HT-29 (cell line): ENCODE data around the gene HRH1. TPM values are rescaled to one million over a fixed set of nuclear protein-coding genes. Genes with fewer than 3 reads are reported as not detected.
"Not testable (repeated sequence)": the region's sequence is repeated elsewhere in the genome, so short reads cannot be mapped to it uniquely, and the experiment has no call there.

Source experiments
- DNase-seq: peaks from one replicate; pipeline ENCODE4 v3.0.0-alpha.2; 2015; ENCODE audit warnings: low spot score
- total RNA-seq: library from RNA; depleted of rRNA; stranded (reverse); fragments of >200 nt; shearing (Covaris generic); gene quantifications from 2 replicates; pipeline ENCODE4 v1.2.3, GENCODE V29; 2014

Gene HRH1
- total RNA-seq, 1 experiment from 2014 or later: 1.9 TPM

DNA sequence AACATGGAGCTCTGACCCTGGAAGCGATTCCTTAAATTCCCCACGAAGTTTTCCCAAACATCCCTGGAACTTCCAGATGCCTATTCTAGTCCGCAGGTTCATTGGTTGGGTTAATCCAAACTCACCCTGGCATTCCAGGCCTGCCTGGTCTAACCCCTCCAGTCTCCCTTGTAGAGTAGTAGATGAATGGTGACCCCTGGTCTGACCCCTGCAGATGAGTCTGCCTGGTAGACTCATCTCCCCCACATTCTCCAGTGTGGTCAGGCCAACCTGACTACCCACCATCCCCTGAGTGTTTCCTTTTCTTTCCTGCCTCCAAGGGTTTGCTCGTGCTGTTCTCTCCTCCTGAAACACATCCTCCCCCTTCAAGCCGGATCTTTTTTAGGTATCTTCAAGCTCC is 10.8 kb upstream of the HRH1 start:
- no peak for DNase-seq

GRCh38 chr3:11144996-11145395 is 9.3 kb upstream of the HRH1 start:
- no peak for DNase-seq

DNA sequence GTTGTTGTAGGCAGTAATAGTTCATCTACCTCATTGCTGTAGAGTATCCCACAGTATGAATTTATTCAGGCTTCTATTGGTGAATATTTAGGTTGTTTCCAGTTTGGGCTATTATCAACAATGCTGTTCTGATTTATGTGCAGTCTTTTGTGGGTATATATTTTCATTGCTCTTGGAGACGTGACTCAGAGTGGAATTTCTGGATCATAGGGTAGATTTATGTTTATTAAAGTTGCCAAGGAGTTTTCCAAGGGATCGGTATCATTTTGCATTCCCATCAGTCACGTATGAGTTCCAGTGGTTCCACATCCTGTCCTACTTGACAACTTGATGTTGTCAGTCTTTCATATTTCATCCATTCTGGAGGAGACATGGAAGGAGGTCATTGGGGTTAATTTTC is 8.4 kb upstream of the HRH1 start:
- no peak for DNase-seq

GRCh38 chr3:11146773-11147660 is 7.3 kb upstream of the HRH1 start:
- no peak for DNase-seq

- no peak for DNase-seq
These were observed 4.0 kb upstream of the HRH1 start for GRCh38 chr3:11150256-11150655.

DNA sequence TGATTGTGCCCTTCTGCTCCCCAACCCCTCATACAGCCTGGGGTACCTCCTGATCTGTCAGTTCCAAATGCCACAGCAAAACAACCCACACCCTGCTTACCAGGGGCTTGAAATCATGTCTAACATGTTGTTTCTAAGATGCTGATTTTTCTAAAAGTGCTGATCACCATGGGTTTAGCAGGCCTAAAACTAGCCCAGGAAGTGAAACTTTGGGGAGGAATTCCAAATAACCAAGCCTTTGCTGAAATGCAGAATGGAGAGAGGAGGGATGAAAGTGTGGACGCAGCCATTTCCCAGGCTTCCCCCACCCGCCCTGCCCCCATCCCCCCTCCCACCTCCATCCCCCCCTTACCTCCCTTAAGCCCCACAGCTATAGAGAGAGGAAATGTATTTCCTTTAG is 2.0 kb upstream of the HRH1 start:
- no peak for DNase-seq

GRCh38 chr3:11154953-11155325 is 646 bp downstream of the HRH1 start:
- no peak for DNase-seq

- DNase-seq: peak; percentile 33
These were observed 1.2 kb downstream of the HRH1 start for GRCh38 chr3:11155341-11156025.

- no peak for DNase-seq
These were observed 1.7 kb downstream of the HRH1 start for GRCh38 chr3:11156026-11156410.

DNA sequence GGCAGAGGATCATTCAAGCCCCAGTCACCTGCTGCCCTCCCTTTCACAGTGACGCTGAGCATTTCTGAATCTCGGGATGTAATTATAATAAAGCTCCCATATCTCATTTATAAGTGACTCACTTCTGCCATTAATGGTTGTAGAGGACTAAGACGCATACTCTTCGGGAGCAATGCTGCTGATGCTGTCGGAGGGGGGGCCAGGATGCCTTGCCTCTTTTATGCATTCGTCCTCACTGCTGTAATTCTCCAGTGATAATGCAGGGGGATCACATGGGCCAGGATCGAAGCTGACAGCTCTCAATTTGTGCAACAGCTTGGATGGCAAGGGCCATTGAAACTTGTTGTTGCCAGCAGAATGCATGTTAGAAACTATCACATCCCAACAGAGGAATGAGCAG is 3.1 kb downstream of the HRH1 start:
- DNase-seq: no peak

DNA sequence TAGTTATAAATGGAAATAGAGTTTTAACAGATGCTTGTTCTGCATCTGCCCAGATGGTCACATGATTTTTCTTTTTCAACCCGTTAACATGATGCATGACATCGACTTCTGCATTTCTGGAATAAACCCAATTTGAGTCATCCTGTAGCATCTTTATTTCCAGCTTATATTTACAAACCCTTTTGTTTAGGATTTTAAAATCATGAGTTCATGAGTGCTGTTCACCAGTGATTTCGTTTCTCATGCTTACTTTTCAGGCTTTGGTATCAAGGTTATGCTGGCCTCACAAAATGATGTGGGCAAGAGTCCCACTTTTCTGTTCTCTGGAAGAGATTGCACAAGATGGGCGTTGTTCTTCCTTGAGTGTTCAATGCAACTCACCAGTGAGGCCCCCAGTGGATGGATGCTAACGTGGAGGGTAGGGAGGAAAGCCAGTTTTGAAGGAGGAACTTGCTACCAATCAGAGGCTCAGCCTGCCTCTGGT is 5.2 kb downstream of the HRH1 start:
- DNase-seq: no peak

- DNase-seq: no peak
These were observed 7.4 kb downstream of the HRH1 start for GRCh38 chr3:11161666-11162065.

- no peak for DNase-seq
These were observed 8.4 kb downstream of the HRH1 start for GRCh38 chr3:11162401-11163345.

DNA sequence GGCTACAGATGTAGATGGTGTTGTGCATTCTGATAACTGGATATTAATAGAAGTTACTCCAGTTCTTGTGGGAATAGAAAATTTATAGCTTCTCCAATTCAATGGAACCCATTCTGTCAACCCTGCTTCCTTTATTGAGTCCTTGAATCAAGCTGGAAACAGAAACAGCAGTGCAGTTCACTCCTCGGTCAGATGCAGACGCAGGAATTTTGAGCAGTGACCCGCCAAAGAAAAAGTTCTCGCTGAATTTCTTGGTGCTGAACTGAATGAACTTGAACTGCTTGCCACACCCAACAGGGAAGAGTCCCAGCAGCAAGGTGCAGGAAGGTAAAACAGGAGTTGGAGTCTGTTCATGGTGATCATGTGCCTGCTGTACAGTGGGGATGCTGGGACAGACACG is 10.3 kb downstream of the HRH1 start:
- DNase-seq: no peak

DNA sequence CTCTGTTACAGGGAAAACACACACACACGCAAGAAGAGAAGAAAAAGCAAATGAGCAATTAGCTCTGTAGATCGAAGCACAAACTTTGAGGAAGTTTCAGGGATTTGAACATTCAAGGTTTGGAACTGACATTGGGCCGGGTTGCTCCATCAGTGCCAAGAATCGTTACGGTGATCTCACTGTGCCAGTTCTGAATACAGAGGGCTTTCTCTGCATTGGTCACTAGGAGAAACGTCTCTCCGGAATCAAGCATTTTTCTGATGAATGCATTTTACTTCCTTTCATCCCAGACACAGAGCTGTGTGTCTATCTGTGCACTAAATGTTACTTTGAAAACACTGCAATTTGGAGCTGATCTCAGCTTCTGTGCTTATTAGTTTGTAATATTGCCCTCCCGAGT is 11.2 kb downstream of the HRH1 start:
- no peak for DNase-seq

GRCh38 chr3:11166807-11167400 is 12.6 kb downstream of the HRH1 start:
- DNase-seq: not testable (repeated sequence)

GRCh38 chr3:11167590-11167989 is 13.3 kb downstream of the HRH1 start:
- no peak for DNase-seq

DNA sequence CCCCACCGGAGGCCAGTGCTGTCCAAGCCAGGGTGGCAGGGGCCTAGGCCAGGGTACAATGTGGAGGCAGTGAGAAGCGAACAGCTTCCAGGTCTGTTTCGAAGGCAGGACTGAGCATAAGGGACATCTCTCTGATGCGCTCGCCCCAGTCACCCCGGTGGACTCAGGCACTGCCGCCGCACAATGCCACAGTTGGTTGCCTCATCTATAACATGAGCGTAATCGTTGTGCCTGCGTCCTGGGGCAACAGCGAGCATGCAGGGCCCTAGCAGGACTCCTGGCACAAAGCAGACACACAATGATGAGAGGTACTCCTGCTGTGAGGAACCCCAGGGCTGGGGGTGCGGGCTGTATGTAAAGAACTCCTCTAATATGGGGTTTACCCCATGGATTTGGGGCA is 14.1 kb downstream of the HRH1 start:
- DNase-seq: no peak

GRCh38 chr3:11168881-11169805 is 14.8 kb downstream of the HRH1 start:
- DNase-seq: no peak

GRCh38 chr3:11170052-11170770 is 15.9 kb downstream of the HRH1 start:
- DNase-seq: no peak
